GM23338 (cell line): ENCODE measurements around the gene TMEM87B. TPM values are rescaled to one million over a fixed set of nuclear protein-coding genes. Genes with fewer than 3 reads are reported as not detected.

Source experiments
- ATAC-seq: fragments of 200-7000 bp; cut with Tn5 transposase; 3 replicates; pipeline ENCODE4 v1.9.1; 2020
- DNase-seq: peaks from one replicate; pipeline ENCODE4 v3.0.0-alpha.2; 2015; ENCODE audit warnings: low spot score
- H2AFZ ChIP-seq: fragments of 200-600 bp; sonication (generic); 2 replicates; pipeline ENCODE4 v1.8.0; 2016; ENCODE audit warnings: antibody characterized with exemption, mild to moderate bottlenecking, moderate library complexity
- H3F3A ChIP-seq: fragments of 200-600 bp; sonication (generic); replicated peaks from 2 replicates; pipeline ENCODE4 v1.8.0; 2017; ENCODE audit warnings: antibody characterized with exemption, mixed run types, low read depth
- H3K27ac ChIP-seq: fragments of 200-600 bp; sonication (generic); 2 replicates; pipeline ENCODE4 v1.6.1; 2016; ENCODE audit warnings: low read depth
- H3K27me3 ChIP-seq: fragments of 200-600 bp; sonication (generic); 2 replicates; pipeline ENCODE4 v1.8.0; 2016; ENCODE audit warnings: mild to moderate bottlenecking, mixed run types, moderate library complexity; ENCODE audit not compliant: insufficient read depth
- H3K36me3 ChIP-seq: fragments of 200-600 bp; sonication (generic); 2 replicates; pipeline ENCODE4 v1.8.0; 2016; ENCODE audit warnings: mild to moderate bottlenecking; ENCODE audit not compliant: insufficient read depth
- H3K4me1 ChIP-seq: fragments of 200-600 bp; sonication (generic); 2 replicates; pipeline ENCODE4 v1.8.0; 2016; ENCODE audit warnings: mild to moderate bottlenecking, moderate library complexity; ENCODE audit not compliant: insufficient read depth
- H3K4me2 ChIP-seq: fragments of 200-600 bp; sonication (generic); 2 replicates; pipeline ENCODE4 v1.7.1; 2017; ENCODE audit warnings: mixed run types
- H3K4me3 ChIP-seq: fragments of 200-600 bp; sonication (generic); 2 replicates; pipeline ENCODE4 v1.6.1; 2016; ENCODE audit warnings: mixed run types
- H3K79me2 ChIP-seq: fragments of 200-600 bp; sonication (generic); replicated peaks from 2 replicates; pipeline ENCODE4 v1.8.0; 2017; ENCODE audit warnings: mild to moderate bottlenecking; ENCODE audit not compliant: insufficient read depth
- H3K9me2 ChIP-seq: fragments of 200-600 bp; sonication (generic); 2 replicates; pipeline ENCODE4 v1.8.0; 2017; ENCODE audit not compliant: insufficient read depth
- H4K20me1 ChIP-seq: fragments of 200-600 bp; sonication (generic); replicated peaks from 2 replicates; pipeline ENCODE4 v1.8.0; 2017; ENCODE audit warnings: mild to moderate bottlenecking; ENCODE audit not compliant: insufficient read depth
- H3K27ac Mint-ChIP-seq: 2 replicates; pipeline ENCODE4 v1.8.0; 2020; ENCODE audit warnings: inconsistent platforms, mild to moderate bottlenecking, moderate library complexity, mixed read lengths
- H3K27me3 Mint-ChIP-seq: 3 replicates; pipeline ENCODE4 v1.8.0; 2022; ENCODE audit warnings: low read depth, mild to moderate bottlenecking, moderate library complexity, mixed read lengths, inconsistent platforms; ENCODE audit not compliant: insufficient read depth, poor library complexity
- H3K36me3 Mint-ChIP-seq: 3 replicates; pipeline ENCODE4 v1.8.0; 2021; ENCODE audit warnings: low read depth, mild to moderate bottlenecking, inconsistent platforms, moderate library complexity, mixed read lengths
- H3K4me1 Mint-ChIP-seq: 3 replicates; pipeline ENCODE4 v1.8.0; 2020; ENCODE audit warnings: mild to moderate bottlenecking, inconsistent platforms, mixed read lengths
- H3K4me3 Mint-ChIP-seq: 3 replicates; pipeline ENCODE4 v1.8.0; 2021; ENCODE audit warnings: moderate library complexity, mild to moderate bottlenecking, inconsistent platforms, mixed read lengths
- H3K9me3 Mint-ChIP-seq: 3 replicates; pipeline ENCODE4 v1.8.0; 2020; ENCODE audit warnings: moderate library complexity, mild to moderate bottlenecking, inconsistent platforms, mixed read lengths
- CREB1 ChIP-seq: fragments of 250-450 bp; sonication (Bioruptor Pico); IDR thresholded peaks from 2 replicates; pipeline ENCODE4 v1.5.0; 2020; ENCODE audit warnings: low read depth, mild to moderate bottlenecking, moderate library complexity
- EZH2 ChIP-seq: fragments of 200-600 bp; sonication (generic); IDR thresholded peaks from one replicate; pipeline ENCODE4 v1.8.0; 2017; ENCODE audit warnings: antibody characterized with exemption, mild to moderate bottlenecking, low read depth; ENCODE audit not compliant: unreplicated experiment
- EZH2phosphoT487 ChIP-seq: fragments of 200-600 bp; sonication (generic); IDR thresholded peaks from one replicate; pipeline ENCODE4 v1.8.1; 2018; ENCODE audit warnings: antibody characterized with exemption; ENCODE audit not compliant: unreplicated experiment
- POLR2AphosphoS5 ChIP-seq: IDR thresholded peaks from 2 replicates; pipeline ENCODE4 v1.6.1; 2016; ENCODE audit warnings: antibody characterized with exemption, low read depth
- ZNF114 ChIP-seq: fragments of 250-450 bp; sonication (Bioruptor Pico); IDR thresholded peaks from 2 replicates; pipeline ENCODE4 v1.5.0; 2020; ENCODE audit warnings: mild to moderate bottlenecking, moderate library complexity
- polyA plus RNA-seq: library from polyadenylated mRNA; unstranded; fragments of >200 nt; fragmentation: Nextera tagmentation; extraction: Ambion mirVana; gene quantifications from 2 replicates; pipeline ENCODE4 v1.2.1, GENCODE V29; 2016
- total RNA-seq: library from RNA; depleted of rRNA; stranded (reverse); fragments of >200 nt; shearing (Covaris generic); gene quantifications from 2 replicates; pipeline ENCODE4 v1.2.3, GENCODE V29; 2014
- TF ChIP-seq, protein P1 (sequence below): IDR thresholded peaks from one replicate; pipeline ENCODE4 v1.6.1; 2018; ENCODE audit warnings: antibody characterized with exemption; ENCODE audit not compliant: unreplicated experiment
- TF ChIP-seq, protein P2 (sequence below): fragments of 250-450 bp; sonication (Bioruptor Pico); IDR thresholded peaks from 2 replicates; pipeline ENCODE4 v1.5.0; 2020; ENCODE audit warnings: mild to moderate bottlenecking, moderate library complexity

TMEM87B gene
- total and polyA plus RNA-seq, 2 experiments from 2014 or later = 7.0 to 15.4 TPM

DNA sequence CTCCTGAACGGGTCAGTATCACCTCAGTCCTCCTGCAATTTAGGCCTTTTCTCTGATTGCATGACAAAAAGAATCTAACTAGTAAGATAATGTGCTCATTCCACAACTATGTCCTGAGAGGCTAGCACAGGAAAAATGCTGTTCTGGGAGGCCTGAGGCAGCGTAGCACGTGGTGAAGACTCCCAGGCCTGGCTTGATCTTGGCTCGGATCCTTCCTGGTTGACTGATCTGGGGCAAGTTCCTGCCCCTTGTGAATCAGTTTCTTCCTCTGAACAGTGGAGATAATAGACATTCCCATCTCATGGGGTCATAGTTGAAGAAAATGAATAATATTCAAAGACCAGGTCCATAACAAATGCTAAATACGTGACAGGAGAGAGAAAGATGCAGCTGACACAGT, 95.4 kb downstream of the TMEM87B start:
- Mint-ChIP-seq H3K4me3 (no peak overlapping the region), H3K27ac (no peak overlapping the region), H3K36me3 (no peaks in the 10 kb centered on the region), H3K9me3 (no peaks in the 10 kb centered on the region), H3K4me1 (peaks cover 18% of the 10 kb centered on the region), H3K27me3 (peaks cover 4% of the 10 kb centered on the region)
- no peak overlapping the region for H3K27ac ChIP-seq
- no peaks in the 10 kb centered on the region for H3K27me3 ChIP-seq
- DNase-seq (no peak), ATAC-seq (no peak; the same call in 2 of the 3 replicates)
- H3K79me2 ChIP-seq = no peaks in the 10 kb centered on the region
- TF ChIP-seq, protein P1, sequence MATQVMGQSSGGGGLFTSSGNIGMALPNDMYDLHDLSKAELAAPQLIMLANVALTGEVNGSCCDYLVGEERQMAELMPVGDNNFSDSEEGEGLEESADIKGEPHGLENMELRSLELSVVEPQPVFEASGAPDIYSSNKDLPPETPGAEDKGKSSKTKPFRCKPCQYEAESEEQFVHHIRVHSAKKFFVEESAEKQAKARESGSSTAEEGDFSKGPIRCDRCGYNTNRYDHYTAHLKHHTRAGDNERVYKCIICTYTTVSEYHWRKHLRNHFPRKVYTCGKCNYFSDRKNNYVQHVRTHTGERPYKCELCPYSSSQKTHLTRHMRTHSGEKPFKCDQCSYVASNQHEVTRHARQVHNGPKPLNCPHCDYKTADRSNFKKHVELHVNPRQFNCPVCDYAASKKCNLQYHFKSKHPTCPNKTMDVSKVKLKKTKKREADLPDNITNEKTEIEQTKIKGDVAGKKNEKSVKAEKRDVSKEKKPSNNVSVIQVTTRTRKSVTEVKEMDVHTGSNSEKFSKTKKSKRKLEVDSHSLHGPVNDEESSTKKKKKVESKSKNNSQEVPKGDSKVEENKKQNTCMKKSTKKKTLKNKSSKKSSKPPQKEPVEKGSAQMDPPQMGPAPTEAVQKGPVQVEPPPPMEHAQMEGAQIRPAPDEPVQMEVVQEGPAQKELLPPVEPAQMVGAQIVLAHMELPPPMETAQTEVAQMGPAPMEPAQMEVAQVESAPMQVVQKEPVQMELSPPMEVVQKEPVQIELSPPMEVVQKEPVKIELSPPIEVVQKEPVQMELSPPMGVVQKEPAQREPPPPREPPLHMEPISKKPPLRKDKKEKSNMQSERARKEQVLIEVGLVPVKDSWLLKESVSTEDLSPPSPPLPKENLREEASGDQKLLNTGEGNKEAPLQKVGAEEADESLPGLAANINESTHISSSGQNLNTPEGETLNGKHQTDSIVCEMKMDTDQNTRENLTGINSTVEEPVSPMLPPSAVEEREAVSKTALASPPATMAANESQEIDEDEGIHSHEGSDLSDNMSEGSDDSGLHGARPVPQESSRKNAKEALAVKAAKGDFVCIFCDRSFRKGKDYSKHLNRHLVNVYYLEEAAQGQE = no peak
- TF ChIP-seq EZH2phosphoT487 (no peak), EZH2 (no peak), ZNF114 (CRISPR knock-in tag) (no peak), CREB1 (CRISPR knock-in tag) (no peak), POLR2AphosphoS5 (no peak)
- TF ChIP-seq, protein P2, sequence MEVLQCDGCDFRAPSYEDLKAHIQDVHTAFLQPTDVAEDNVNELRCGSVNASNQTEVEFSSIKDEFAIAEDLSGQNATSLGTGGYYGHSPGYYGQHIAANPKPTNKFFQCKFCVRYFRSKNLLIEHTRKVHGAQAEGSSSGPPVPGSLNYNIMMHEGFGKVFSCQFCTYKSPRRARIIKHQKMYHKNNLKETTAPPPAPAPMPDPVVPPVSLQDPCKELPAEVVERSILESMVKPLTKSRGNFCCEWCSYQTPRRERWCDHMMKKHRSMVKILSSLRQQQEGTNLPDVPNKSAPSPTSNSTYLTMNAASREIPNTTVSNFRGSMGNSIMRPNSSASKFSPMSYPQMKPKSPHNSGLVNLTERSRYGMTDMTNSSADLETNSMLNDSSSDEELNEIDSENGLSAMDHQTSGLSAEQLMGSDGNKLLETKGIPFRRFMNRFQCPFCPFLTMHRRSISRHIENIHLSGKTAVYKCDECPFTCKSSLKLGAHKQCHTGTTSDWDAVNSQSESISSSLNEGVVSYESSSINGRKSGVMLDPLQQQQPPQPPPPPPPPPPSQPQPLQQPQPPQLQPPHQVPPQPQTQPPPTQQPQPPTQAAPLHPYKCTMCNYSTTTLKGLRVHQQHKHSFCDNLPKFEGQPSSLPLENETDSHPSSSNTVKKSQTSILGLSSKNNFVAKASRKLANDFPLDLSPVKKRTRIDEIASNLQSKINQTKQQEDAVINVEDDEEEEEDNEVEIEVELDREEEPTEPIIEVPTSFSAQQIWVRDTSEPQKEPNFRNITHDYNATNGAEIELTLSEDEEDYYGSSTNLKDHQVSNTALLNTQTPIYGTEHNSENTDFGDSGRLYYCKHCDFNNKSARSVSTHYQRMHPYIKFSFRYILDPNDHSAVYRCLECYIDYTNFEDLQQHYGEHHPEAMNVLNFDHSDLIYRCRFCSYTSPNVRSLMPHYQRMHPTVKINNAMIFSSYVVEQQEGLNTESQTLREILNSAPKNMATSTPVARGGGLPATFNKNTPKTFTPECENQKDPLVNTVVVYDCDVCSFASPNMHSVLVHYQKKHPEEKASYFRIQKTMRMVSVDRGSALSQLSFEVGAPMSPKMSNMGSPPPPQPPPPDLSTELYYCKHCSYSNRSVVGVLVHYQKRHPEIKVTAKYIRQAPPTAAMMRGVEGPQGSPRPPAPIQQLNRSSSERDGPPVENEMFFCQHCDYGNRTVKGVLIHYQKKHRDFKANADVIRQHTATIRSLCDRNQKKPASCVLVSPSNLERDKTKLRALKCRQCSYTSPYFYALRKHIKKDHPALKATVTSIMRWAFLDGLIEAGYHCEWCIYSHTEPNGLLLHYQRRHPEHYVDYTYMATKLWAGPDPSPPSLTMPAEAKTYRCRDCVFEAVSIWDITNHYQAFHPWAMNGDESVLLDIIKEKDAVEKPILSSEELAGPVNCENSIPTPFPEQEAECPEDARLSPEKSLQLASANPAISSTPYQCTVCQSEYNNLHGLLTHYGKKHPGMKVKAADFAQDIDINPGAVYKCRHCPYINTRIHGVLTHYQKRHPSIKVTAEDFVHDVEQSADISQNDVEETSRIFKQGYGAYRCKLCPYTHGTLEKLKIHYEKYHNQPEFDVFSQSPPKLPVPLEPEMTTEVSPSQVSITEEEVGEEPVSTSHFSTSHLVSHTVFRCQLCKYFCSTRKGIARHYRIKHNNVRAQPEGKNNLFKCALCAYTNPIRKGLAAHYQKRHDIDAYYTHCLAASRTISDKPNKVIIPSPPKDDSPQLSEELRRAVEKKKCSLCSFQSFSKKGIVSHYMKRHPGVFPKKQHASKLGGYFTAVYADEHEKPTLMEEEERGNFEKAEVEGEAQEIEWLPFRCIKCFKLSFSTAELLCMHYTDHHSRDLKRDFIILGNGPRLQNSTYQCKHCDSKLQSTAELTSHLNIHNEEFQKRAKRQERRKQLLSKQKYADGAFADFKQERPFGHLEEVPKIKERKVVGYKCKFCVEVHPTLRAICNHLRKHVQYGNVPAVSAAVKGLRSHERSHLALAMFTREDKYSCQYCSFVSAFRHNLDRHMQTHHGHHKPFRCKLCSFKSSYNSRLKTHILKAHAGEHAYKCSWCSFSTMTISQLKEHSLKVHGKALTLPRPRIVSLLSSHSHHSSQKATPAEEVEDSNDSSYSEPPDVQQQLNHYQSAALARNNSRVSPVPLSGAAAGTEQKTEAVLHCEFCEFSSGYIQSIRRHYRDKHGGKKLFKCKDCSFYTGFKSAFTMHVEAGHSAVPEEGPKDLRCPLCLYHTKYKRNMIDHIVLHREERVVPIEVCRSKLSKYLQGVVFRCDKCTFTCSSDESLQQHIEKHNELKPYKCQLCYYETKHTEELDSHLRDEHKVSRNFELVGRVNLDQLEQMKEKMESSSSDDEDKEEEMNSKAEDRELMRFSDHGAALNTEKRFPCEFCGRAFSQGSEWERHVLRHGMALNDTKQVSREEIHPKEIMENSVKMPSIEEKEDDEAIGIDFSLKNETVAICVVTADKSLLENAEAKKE (CRISPR knock-in tag) = no peak
- no peaks in the 10 kb centered on the region for H3F3A ChIP-seq
- H3K4me2 ChIP-seq = no peak overlapping the region
- 0 out of 2 replicates have a peak, but pooled peaks cover 3% of the 10 kb centered on the region for H3K9me2 ChIP-seq
- no peak overlapping the region for H2AFZ ChIP-seq
- no peak overlapping the region for H3K4me3 ChIP-seq
- H4K20me1 ChIP-seq = no peaks in the 10 kb centered on the region
- H3K36me3 ChIP-seq = no peaks in the 10 kb centered on the region
- H3K4me1 ChIP-seq = no peaks in the 10 kb centered on the region
